OCI-LY3 (cell line): Measurements from ENCODE around the gene RGMA.

Source experiments
- EZH2phosphoT487 ChIP-seq: fragments of 200-600 bp; shearing (Covaris generic); IDR thresholded peaks from 2 replicates; pipeline ENCODE4 v1.6.1; 2018; ENCODE audit warnings: antibody characterized with exemption, mixed run types, low read depth
- TF ChIP-seq, protein P1 (sequence below): fragments of 200-600, 300-600 bp; sonication (generic); IDR thresholded peaks from 2 replicates; pipeline ENCODE4 v1.5.1; 2014; ENCODE audit warnings: antibody characterized with exemption, low read length, low read depth

DNA sequence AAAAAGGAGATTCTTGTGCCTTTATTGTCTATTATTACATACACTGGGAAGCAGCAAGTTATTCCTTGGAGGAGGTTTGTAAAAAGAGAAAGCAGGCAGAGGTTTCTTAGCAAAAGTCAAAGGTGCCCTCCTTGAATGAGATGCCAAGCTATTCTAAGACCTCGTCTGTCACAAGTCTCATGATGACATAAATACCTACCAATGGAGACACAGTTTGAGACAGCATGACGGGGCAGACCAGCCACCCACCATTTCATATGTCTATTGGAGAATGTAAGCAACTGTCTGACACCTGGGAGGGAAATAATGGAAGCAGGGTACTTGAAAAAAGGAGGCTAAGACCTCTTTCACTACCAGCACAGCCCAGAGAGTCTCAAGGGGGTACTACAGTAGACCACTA is 2.2 kb downstream of the RGMA start:
- TF ChIP-seq, protein P1, sequence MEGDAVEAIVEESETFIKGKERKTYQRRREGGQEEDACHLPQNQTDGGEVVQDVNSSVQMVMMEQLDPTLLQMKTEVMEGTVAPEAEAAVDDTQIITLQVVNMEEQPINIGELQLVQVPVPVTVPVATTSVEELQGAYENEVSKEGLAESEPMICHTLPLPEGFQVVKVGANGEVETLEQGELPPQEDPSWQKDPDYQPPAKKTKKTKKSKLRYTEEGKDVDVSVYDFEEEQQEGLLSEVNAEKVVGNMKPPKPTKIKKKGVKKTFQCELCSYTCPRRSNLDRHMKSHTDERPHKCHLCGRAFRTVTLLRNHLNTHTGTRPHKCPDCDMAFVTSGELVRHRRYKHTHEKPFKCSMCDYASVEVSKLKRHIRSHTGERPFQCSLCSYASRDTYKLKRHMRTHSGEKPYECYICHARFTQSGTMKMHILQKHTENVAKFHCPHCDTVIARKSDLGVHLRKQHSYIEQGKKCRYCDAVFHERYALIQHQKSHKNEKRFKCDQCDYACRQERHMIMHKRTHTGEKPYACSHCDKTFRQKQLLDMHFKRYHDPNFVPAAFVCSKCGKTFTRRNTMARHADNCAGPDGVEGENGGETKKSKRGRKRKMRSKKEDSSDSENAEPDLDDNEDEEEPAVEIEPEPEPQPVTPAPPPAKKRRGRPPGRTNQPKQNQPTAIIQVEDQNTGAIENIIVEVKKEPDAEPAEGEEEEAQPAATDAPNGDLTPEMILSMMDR: no peak
- no peak for TF ChIP-seq EZH2phosphoT487
